ENCODE results near the gene C6.

Gene C6

GRCh38 chr5:41115281-41115680 lies 98.1 kb downstream of the C6 start:
- DNase-seq, result no peak
- Mint-ChIP-seq H3K9me3 (no peaks in the 10 kb centered on the region), H3K4me3 (no peak overlapping the region), H3K4me1 (no peaks in the 10 kb centered on the region), H3K27me3 (no peaks in the 10 kb centered on the region), H3K27ac (no peak overlapping the region)
- ATAC-seq, result no peak

GRCh38 chr5:41112486-41113455 lies 100.6 kb downstream of the C6 start:
- H3K4me1 Mint-ChIP-seq, result no peaks in the 10 kb centered on the region
- no peak overlapping the region for H3K27ac Mint-ChIP-seq
- ATAC-seq (no peak), DNase-seq (no peak)
- no peak overlapping the region for H3K4me3 Mint-ChIP-seq
- H3K27me3 Mint-ChIP-seq, result no peaks in the 10 kb centered on the region
- no peaks in the 10 kb centered on the region for H3K9me3 Mint-ChIP-seq

GRCh38 chr5:41109186-41109585 lies 104.1 kb downstream of the C6 start:
- Mint-ChIP-seq H3K27me3 (no peaks in the 10 kb centered on the region), H3K9me3 (no peaks in the 10 kb centered on the region), H3K27ac (no peak overlapping the region), H3K4me3 (no peak overlapping the region), H3K4me1 (no peaks in the 10 kb centered on the region)
- no peak for ATAC-seq
- DNase-seq, result no peak

- no peaks in the 10 kb centered on the region for H3K9me3 Mint-ChIP-seq
- ATAC-seq (no peak), DNase-seq (no peak)
- H3K27ac Mint-ChIP-seq, result no peak overlapping the region
- no peaks in the 10 kb centered on the region for H3K27me3 Mint-ChIP-seq
- no peak overlapping the region for H3K4me3 Mint-ChIP-seq
- H3K4me1 Mint-ChIP-seq, result no peaks in the 10 kb centered on the region
Observed at GRCh38 chr5:41102341-41102740, 111.0 kb downstream of the C6 start.

GRCh38 chr5:41097642-41098041 lies 115.7 kb downstream of the C6 start:
- no peak overlapping the region for H3K27ac Mint-ChIP-seq
- no peak for ATAC-seq
- DNase-seq, result no peak
- no peaks in the 10 kb centered on the region for H3K4me1 Mint-ChIP-seq
- H3K9me3 Mint-ChIP-seq, result peaks cover 0 to 2% of the 10 kb centered on the region in 2 donors
- no peaks in the 10 kb centered on the region for H3K27me3 Mint-ChIP-seq
- H3K4me3 Mint-ChIP-seq, result no peak overlapping the region

GRCh38 chr5:41095324-41096101 lies 117.8 kb downstream of the C6 start:
- Mint-ChIP-seq H3K27me3 (no peaks in the 10 kb centered on the region), H3K4me1 (no peaks in the 10 kb centered on the region), H3K4me3 (no peak overlapping the region), H3K27ac (no peak overlapping the region), H3K9me3 (peaks cover 0 to 8% of the 10 kb centered on the region in 2 donors)
- ATAC-seq (no peak), DNase-seq (no peak)

- peaks cover 0 to 8% of the 10 kb centered on the region in 2 donors for H3K9me3 Mint-ChIP-seq
- no peak for ATAC-seq
- no peak overlapping the region for H3K4me3 Mint-ChIP-seq
- H3K27me3 Mint-ChIP-seq, result no peaks in the 10 kb centered on the region
- H3K4me1 Mint-ChIP-seq, result no peaks in the 10 kb centered on the region
- DNase-seq, result no peak
- H3K27ac Mint-ChIP-seq, result no peak overlapping the region
Observed at GRCh38 chr5:41094871-41095270, 118.5 kb downstream of the C6 start.

- Mint-ChIP-seq H3K27ac (no peak overlapping the region), H3K9me3 (peaks cover 0 to 8% of the 10 kb centered on the region in 2 donors), H3K4me1 (no peaks in the 10 kb centered on the region), H3K4me3 (no peak overlapping the region), H3K27me3 (no peaks in the 10 kb centered on the region)
- ATAC-seq, result no peak
- DNase-seq, result no peak
Observed at GRCh38 chr5:41093803-41094202, 119.5 kb downstream of the C6 start.
